Stimulated activated CD8-positive, alpha-beta memory T cell treated with anti-CD3 and anti-CD28 coated beads, Interleukin-12 subunit alpha, Interleukin-12 subunit beta, amount 100 ng/mL, for 4 hours (primary cell): ENCODE measurements around the gene BLVRB.
"Not testable (repeated sequence)": the region's sequence is repeated elsewhere in the genome, so short reads cannot be mapped to it uniquely, and the experiment has no call there.

Experiments
- DNase-seq: peaks from one replicate; pipeline ENCODE4 v3.0.0-alpha.2; 2020; ENCODE audit warnings: low read depth

The BLVRB gene

DNA sequence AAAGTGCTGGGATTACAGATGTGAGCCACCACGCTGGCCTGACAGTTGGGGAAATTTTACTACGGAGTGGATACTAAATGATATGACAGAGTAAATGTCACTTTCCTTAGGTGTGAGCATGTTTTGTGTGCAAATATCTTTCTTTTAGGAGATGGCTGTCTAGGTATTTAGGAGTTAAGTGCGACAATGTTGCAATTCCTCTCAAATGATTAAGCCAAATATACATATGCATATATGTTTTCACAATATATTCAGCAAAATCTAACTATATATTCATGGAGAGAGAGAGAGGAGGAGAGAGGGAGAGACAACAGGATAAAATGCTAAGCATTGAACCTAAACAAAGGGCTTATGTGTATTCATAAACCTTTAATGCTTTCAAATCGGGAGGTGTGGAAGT lies 16.0 kb downstream of the BLVRB start:
- no peak for DNase-seq

DNA sequence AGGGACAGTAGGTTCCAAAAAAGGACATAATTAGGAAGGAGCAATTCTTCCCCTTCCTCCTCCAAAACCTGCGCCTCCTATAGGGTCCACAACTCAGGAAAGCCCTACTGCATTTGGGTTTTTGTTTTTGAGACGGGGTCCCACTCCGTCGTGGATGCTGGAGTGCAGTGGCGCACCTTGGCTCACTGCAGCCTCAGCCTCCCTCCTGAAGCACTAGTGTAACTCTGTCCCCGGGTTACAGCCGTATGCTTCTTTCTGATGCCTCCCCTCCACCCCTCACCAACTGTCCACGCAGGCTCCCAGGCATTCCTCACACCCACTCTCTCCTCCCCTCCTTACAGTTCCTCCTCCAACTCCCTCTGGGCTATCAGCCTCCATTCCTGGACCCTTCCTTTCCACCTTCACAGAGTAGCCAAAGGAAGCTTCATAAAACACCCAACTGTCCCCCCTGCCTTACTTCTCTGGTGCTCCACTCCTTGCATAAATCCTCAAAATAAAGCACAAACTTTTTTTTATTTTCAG lies 19.2 kb downstream of the BLVRB start:
- DNase-seq: no peak

DNA sequence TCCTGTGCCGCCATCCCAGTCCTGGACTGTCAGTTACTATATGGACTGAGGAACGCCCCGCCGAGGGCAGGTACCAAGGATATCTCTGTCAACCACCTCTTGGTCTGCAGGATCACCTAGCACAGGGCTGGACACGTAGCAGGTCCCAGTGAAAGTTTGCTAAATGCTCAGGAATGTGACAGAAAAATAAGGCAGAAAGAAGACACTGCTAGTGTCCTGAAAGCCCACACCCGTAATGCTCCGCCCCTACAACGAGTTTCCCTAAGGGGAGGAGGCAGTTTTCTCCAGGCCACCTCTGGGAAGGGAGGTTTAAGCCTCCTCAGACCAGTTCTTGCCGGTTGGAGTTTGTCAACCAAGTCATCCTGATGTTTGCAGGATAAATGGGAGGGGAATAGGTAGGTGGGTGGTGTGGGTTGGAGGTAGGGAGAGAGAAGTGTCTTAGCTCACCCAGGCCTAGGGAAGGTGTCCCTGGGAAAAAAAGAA lies 19.7 kb downstream of the BLVRB start:
- no peak for DNase-seq

DNA sequence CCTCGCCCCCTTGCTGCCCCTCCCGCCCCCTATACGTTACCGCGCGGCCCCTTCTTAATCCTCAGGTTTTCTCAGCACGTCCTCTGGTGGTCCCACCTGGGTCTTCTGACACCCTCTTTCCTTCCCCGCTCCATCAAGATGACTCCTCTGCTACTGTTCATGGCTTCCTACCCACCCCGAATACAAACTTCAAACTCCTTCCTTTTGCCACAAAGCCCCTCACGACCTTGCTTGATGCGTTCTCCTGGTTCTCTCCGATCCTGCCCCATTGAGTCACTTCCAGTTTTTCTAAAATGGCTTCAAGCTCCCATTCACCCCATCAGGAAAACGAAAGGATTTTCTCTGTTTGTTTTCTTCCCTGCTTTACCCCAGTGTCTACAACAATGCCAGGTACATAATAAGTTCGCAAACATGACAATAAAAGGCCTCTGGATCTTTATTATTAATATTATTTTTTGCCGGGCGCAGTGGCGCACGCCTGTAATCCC lies 20.7 kb downstream of the BLVRB start:
- no peak for DNase-seq

DNA sequence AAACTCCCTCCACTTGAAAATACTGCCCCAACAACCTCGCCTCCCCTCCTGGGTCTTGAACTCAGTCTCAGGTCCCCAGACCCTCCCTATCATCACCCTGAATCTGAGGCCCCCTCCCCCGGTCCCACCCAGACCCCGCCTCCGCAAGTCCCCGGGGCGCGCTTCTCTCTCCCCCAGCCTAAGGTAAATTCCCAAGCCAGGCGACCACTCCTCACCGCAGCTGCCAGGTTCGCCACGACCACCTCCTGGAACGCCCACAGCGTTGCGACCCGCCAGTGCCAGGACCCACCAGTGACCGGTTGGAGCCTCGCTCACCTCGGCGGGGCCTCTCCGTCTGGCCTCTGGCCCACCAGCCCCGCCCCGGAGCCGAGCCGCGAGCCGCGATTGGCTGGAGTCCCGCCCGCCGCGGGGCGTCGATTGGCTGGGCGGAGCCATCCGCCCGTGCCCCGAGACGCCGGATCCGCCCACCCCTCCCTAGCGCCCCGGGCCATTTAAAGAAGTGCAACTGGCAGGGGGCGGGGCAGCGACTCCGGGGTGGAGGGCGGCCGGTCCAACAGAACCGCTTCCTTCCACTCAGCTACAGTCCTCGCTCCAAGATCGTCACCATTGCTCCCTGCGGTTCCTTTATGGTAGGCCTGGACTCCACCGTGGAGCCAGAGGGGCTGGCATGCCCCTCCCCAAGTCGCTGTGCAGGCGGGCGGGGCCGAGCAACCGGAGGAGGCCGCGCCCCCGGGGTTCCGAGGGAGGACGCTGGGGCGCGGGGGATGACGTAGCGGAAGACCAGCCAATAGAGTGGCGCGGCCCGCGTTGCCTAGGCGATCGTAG lies 21.3 kb downstream of the BLVRB start, which contains the start of gene SERTAD3:
Gene SERTAD3, minus strand, starts transcription at position 336 of the 825 bp plus-strand sequence. CDS start 2,255 bp downstream, outside the sequence.
- DNase-seq: peak; percentile 96

DNA sequence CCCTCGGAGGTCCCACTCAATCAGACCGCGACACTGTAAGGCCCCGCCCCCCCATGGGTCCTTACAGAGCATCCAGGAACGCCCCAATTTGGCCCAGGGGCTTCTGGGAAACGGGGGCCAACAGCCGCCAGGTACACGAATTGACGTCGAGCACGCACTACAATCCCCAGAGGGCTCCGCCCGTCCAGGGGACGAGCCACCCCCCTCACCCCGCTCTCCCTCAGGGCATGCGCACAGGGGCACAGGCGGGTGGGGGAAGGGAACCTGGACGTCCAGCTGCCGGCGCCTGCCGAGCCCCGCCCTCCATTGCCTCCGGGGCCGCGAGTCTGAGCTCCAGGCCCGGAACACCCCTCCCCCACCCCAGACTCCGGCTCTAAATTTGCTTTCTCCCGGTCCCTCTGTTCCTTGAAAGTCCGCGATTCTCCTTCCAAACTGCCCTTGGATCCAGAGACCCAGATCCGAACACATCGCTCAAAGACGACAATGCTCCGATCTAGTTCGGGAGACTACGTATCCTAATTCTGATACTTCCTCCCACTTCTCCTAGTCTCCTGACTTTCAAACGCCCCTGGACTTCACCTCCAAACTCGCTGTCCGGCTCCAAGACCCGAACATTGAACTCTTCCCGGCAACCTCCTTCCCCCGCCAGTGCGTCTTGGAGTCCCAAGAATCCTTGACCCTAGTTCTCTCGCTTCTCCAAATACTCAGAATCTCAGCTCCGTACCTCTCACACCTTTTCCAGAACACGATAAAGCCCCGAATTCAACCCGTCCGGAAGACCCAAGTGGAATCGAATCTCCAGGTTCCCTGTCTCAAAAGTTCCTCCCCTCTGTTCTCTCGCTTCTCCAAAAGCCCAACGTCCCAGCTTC lies 22.2 kb downstream of the BLVRB start:
- peak; percentile 97 for DNase-seq

DNA sequence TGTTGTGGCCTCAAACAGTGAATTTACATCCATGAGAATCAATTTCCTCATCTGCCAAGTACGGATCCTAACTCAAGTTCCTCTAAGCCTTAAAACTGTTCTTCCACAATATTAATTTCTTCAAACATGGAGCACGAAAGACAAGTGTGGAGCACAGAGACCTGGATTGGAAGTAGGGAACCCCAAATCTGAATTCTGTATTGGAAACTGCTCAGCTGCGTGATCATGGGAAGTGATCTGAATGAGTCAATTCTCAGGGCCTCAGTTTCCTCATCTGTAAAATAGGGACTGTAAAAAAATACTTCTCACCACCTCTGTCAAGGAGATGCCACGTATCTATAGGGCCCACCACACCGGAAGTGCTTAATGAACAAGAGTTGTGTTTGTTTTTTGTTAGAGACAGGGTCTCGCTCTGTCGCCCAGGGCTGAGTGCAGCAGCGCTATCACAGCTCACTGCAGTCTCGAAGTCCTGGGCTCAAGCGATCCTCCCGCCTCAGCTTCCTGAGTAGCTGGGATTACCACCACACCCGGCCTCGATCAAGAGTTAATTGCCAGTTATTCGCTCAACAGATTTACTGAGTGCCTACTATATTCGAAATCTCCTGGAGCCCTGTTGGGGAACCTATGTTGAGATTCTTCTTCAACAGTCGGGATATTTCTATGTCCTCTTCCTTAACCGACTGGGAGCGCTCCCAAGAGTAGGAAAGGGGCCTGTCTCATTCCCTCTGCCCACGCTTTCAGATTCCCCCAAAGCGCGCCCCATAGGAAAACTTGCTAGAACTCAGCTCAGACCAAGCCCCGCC lies 23.0 kb downstream of the BLVRB start:
- no peak for DNase-seq

DNA sequence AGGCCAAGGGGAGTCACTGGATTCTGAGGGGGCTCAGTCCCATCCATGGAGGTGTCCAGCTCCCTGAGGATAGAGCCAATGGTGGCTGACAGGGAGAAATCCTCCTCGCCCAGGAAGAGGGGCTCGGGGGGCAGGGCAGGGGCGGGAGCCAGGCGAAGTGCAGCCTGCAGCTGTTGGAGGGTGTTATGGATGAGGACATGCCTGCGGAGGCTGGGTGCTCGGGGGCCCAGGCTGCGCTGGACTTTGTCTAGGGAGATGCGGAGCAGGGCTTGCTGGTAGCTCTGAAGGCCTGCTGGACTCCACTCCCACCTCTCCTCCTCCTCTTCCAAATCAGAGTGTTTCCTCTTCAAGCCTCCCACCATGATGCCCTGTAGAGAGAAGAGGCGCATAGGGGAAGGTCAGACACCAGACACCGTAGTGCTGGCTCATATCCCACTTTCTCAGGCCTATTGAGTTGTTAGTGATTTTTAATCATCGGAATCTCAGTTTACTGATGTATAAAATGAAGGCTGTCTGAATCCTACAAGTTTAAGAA lies 23.8 kb downstream of the BLVRB start:
- no peak for DNase-seq

DNA sequence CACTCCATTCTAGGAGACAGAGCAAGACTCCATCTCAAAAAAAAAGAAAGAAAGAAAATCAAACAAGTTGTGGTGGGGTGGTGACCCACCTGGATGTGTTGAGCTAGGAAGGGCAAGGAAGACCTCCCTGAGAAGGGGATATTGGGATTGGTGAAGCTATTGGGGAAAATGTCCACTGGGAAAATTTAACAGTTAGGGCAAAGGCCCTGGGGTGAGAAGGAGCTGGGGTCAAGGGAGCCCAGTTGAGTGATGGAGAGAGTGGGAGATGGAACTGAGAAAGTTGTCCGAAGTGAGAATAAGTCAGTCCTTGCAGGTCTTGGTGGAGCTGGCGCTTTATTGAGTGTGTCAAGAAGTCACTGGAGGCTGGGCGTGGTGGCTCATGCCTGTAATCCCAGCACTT lies 27.3 kb downstream of the BLVRB start:
- DNase-seq: no peak

DNA sequence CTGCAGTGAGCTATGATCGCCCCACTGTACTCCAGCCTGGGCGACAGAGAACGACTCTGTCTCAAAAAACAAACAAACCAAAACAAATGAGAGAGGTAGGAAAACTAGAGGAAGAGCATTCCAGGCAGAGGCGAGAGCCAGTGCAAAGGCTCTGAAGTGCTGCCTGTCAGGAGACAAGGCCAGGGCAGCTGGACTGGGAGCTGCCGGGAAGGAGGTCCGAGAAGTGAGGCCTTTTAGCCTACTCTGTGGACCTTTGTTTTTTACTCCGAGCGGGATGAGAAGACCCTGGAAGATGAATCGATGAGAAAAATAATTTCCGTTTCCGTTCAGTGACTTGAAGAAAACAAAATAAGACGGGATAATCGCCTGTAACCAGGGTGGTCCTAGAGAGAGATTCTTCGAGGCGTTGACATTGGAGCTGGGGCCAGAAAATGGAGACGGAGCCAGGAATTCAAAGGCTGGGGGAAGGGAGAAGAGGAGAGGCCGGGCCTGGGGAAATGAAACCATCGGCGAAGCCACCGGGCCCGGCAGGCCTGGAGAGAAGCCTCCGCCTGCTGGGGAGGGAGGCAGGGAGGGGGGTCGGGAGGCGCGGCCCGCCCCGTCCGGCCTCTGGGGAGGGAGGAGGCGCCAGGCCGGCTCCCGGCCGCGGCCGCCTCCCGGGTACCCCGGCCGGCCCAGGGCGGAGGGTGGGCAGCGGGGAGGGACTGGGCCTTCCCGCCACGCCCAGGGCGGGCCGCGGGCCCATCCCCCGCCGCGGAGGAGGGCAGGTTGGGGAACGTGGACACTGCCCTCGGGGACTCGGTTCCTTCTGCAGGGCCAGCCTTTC lies 31.9 kb downstream of the BLVRB start:
- DNase-seq: peak; percentile 36

DNA sequence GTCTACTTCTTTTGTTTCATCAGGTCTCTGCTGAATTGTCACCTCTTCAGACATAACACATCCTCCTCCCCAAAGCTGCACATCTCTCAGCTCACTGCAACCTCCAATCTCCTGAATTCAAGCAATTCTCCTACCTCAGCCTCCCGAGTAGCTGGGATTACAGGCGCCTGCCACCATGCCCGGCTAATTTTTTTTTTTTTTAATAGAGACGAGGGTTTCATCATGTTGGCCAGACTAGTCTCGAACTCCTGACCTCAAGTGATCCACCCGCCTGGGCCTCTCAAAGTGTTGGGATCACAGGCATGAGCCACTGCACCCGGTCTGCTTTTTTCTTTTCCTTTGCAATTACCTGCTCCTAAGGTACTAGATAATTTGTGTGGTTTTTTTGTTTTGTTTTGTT lies 32.8 kb downstream of the BLVRB start:
- DNase-seq: not testable (repeated sequence)

DNA sequence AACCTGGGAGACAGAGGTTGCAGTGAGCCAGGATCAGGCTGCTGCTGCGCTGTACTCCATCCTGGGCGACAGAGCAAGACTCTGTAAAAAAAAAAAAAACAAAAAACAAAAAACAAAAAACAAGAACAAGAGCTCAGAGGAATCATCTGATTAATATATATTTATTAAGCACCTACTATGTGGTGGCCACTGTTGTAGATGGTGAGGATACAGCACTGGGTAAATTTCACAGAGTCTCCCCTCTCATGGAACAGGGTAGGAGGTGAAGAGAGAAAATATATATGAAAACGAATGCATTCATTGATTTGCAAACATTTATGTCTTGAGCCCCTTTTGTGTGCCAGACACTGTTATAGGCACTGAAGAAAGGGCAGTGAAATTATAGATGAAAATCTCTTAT lies 33.8 kb downstream of the BLVRB start:
- no peak for DNase-seq

DNA sequence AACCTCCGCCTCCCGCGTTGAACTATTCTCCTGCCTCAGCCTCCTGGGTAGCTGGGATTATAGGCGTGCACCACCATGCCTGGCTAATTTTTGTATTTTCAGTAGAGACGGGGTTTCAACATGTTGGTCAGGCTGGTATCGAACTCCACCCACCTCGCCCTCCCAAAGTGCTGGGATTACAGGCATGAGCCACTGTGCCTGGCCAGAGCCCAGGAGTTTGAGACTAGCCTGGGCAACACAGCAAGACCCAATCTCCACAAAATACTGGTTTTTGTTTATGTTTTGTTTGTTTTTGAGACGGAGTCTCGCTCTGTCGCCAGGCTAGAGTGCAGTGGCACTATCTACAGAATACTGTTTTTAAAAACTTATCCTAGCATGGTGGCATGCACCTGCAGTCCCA lies 35.3 kb downstream of the BLVRB start:
- DNase-seq: not testable (repeated sequence)

DNA sequence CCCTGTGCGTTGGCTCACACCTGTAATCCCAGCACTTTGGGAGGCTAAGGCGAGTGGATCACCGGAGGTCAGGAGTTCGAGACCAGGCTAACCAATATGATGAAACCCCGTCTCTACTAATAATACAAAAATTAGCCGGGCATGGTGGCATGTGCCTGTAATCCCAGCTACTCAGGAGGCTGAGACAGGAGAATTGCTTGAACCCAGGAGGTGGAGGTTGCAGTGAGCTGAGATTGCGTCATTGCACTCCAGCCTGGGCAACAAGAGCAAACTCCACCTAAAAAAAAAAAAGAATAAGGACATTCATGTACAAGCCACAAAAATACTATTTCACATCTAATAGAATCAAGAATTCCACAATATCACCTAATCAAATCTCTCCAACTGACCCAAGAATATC lies 37.3 kb downstream of the BLVRB start:
- not testable (repeated sequence) for DNase-seq

DNA sequence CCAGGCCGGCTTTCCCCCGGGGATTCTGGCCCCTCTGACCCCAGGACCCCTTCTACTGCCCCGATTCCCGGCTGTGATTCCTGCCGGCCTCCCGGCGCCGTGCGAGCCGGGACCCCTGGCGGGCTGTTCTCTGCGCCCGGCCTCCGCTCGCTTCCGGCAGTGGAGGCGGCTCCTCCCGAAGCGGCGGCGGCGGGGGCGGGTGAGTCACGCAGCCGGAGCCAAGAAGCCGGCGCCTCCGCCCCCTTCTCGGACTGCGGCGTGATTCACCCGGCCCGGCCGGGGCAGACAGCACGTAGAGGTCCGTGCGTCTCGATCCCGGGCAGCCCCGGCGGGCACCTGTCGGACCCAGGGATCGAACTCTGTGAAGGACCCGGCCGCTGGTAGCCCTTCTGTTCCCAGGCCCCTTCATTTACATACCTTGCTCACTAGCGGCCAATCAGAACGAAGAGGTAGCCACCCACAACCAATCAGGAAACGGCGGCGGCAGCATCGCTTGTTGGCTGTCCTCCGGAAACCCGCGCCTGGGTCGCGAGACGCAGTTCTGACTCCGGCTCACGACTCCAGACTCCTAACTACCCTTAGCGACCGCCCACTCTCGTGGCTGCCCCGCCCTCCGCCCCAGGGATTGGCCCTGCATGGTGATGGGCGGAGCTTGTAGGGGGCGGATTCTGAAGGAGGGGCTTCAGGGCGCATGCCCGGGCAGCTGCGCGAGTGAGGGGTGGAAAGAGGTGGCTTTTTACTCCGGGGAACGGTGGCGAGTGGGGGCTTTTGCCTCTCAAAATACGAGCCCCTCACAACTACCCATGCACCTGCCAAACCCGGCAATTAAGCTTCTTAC lies 39.9 kb downstream of the BLVRB start, which contains the start of gene SERTAD1:
Gene SERTAD1, minus strand, starts transcription at position 543 of the 838 bp plus-strand sequence. CDS start 2,446 bp downstream, outside the sequence.
- peak; percentile 100 for DNase-seq

DNA sequence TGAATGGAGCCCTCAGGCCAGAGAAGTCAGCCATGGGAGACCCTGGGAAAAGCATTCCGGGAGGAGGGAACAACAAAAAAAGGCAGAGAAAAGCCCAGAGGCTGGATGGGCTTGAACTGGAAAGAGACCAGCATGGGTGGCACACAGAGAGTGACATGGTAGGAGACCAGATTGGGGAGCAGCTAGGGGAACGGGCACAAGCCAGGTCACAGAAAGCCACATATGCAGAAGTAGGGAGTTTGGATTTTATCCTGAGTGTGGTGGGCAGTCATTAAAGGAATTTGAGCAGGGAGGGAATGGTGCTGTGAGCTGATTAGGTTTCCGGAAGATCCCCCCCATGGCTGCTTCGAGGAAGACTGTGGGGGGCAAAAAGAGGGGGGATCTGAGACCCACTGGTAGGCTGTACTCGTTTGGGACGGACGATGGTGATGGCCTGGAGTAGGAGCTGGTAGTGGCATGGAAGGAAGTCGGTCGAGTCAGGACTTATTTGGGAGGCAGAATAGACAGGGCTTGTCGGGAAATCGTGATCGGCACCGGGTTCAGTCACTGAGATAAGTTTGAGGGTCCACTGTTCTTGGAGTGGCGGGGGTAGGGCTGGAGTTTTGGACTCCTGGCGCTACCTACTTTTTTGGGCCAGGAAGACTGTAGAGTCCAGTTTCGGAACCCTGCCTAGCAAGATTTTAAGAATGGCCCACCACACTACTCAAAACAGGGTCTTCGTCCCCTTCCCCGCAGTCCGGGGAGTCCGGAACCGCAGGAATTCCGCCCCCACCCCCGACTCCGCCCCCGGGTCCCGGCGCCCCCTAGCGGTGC lies 40.7 kb downstream of the BLVRB start:
- no peak for DNase-seq

DNA sequence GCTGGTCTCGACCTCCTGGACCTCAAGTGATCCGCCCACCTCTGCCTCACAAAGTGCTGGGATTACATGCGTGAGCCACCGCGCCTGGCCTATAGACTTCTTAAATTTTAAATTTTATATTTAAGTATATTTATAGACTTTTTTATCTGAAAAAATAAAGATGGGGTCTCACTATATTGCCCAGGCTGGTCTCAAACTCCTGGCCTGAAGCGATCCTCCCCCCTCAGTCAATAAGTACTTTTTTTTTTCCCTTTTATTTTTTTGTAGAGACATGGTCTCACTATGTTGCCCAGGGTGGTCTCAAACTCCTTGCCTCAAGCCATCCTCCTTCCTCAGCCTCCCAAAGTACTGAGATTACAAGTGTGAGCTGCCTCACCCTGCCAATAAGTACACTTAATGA lies 41.6 kb downstream of the BLVRB start:
- DNase-seq: no peak

DNA sequence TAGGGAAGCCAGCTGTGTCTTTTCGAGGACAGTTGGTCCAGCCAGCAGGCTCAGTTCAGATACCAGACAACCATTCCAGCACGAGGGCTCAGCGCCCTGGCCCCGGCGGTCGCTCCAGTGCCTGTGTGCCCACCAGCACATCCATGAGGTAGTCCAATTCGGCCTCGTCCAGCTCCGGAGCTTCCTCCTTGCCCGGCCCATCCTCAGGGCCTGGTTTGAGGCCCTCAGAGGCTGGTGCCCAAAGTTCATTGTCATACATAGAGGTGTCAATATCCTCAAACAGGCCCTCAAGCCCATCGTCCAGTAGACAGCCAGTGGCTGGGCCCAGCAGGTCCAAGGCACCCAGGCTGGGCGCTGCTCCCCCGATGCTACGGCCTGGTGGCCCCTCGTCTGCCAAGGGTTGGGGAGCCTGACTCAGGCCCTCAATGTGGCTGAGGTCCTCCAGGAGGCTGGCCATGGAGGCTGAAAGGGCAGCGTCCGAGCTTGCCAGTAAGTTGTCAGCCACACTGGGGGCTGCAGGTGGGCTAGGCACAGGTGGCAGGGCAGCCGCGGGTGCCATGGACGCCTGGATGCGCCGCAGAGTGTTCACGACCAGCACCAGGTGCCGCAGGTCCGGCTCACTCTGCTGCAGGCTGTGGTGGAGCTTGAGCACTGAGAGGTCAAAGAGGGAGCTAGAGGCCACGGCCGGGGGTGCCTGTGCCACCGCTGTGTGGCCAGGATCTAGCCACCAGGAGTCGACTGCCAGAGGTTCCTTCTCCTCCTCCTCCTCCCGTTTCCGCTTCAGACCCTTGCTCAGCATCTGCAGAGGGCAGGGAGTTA lies 42.6 kb downstream of the BLVRB start:
- DNase-seq: no peak
